GM19455 (cell line): ENCODE results near the gene CD4.
"Not testable (repeated sequence)": the region's sequence is repeated elsewhere in the genome, so short reads cannot be mapped to it uniquely, and the experiment has no call there.

Source experiments
- ATAC-seq: cut with Tn5 transposase; IDR thresholded peaks from one replicate; pipeline ENCODE4 v1.9.1; 2021; ENCODE audit not compliant: unreplicated experiment

Gene CD4

DNA sequence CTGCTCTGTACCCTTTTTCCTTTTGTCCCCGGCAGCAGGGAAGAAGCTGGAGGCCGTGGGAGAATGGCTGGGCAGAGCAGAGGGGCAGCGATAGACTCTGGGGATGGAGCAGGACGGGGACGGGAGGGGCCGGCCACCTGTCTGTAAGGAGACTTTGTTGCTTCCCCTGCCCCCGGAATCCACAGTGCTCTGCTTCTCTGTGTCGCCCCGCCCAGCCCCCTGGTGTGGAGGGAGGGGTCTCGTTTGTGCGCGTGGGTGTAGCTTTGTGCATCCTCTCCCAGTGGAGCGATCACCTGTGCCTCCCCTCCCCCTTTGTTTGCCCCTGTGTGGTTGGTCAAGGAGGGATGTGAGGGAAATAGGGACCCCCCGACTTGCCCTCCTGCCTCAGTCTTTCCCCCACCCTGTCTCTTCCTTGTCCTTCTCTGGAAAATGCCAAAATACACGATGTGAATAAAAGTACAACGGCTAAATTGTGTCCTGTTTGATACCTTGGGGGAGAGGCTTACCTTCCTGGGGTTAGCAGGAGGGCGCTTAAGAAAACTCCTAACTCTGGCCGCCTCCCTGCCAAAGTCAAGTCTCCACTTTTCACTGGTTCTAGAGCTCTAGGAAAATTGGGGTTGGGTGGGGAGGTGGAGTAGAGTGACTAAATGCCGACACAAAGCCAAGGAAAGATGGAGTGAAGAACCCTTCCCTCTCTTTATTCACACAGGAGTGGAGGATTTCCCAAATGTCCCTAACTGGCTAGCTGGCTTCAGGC lies 77.0 kb downstream of the CD4 start:
- ATAC-seq: no peak

DNA sequence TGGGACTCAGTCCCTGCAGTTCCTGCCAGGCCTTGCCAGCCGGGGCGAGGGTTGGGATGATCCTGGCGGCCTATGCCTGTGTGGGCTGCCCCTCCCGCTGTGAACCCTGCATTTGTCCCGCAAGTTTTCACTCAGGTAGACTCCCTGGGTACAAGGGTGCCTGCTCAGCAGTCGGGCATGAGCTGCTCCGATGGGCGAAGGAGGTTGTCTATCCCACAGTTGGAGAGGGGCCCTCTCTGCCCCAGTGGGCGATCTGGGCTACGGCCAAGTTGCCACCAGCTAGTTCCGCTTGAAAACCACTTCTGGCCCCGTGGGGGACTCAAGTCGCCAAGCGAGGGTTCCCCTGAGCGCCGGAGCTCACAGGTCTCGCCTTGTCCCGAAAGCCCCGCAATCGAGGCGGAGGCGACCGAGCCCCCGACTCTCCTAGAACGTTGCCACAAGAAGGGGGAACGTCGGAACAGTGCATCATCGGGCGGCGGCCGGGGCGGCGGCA lies 77.6 kb downstream of the CD4 start:
- ATAC-seq: peak; percentile 11

GRCh38 chr12:6867413-6868210 lies 78.3 kb downstream of the CD4 start, which contains the start of gene TPI1:
Gene TPI1 (plus strand): TSS chr12:6867531. CDS start chr12:6867567, 36 bp downstream.
- peak; percentile 52 for ATAC-seq

DNA sequence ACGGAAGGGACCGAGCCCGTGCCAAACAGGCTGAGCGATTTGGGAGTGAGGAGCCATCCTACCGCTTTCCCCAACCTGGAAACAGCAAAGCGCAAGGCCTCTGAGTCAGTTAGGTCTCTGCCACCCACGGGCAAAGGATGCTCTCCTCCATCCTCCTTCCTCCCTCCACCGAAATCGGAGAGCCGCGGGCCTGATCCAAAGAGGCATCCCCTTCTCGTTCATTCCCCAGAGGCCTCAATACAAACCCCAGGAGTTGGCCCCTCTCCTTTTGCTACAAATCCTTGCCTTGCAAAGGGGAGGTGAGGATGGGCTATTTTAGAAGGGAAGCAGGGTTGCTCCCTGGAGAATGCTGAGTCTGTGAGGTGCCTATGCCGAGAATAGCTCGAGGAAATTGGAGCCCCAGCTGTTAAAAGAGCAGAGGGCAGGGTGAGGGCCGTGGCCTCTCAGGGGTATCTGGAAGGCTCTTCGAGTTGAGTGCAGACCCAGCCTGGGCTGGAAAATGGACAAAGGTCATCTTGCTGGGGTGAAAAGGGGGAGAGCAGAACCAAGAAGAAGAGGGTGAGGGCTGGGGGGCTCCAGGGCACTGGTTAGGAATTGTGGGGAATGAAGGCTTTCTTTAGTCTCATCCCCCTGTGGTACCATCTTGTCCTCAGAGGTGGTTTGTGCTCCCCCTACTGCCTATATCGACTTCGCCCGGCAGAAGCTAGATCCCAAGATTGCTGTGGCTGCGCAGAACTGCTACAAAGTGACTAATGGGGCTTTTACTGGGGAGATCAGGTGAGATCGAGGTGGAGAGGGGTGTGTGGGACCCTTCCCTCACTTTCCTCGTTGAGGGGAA lies 79.1 kb downstream of the CD4 start:
- ATAC-seq: no peak

GRCh38 chr12:6869049-6870021 lies 80.0 kb downstream of the CD4 start:
- ATAC-seq: no peak

DNA sequence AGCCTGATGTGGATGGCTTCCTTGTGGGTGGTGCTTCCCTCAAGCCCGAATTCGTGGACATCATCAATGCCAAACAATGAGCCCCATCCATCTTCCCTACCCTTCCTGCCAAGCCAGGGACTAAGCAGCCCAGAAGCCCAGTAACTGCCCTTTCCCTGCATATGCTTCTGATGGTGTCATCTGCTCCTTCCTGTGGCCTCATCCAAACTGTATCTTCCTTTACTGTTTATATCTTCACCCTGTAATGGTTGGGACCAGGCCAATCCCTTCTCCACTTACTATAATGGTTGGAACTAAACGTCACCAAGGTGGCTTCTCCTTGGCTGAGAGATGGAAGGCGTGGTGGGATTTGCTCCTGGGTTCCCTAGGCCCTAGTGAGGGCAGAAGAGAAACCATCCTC lies 81.0 kb downstream of the CD4 start:
- not testable (repeated sequence) for ATAC-seq
